Measurements from ENCODE around the gene TSPAN12.
"Not testable (repeated sequence)": the region's sequence is repeated elsewhere in the genome, so short reads cannot be mapped to it uniquely, and the experiment has no call there.

Gene TSPAN12

DNA sequence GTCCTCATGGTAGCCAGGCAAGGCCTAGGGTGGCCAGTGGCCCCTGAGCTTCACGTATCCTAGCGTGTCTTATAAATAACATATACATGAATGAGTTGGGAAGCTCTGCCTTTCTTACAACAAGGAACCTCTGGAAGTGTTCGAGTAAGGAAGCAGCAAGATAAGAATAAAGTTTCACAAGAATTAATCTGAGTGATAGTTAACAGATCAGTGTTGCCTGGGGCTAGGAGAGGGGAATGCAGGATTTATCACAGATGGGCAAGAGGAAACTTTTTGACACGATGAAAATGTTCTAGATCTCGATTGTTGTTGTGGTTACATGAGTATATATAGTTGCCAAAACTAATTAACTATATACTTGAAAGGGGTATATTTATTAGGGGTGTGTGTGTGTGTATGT, 74.2 kb downstream of the TSPAN12 start:
- Histone ChIP-seq H3K23ac (ENCODE audit: low read depth, low read length, poor library complexity) (no peak overlapping the region), H3K4ac (ENCODE audit: low read length) (no peak overlapping the region), H2AFZ (ENCODE audit: low read length) (no peak overlapping the region), H3K14ac (ENCODE audit: low read length) (no peak overlapping the region), H3K9me3 (replicated peaks in 1 of 2; ENCODE audit: control insufficient read depth in 2 of 2, insufficient read depth in 1 of 2, low read depth in 1 of 2, low read length in 2 of 2) (no peaks in the 10 kb centered on the region), H2AK5ac (ENCODE audit: low read depth, low read length) (no peak overlapping the region), H3K27ac (replicated peaks; ENCODE audit: low read length) (no peak overlapping the region), H2BK120ac (ENCODE audit: low read depth, low read length) (no peak overlapping the region), H3K36me3 (replicated peaks in 1 of 2; ENCODE audit: control insufficient read depth in 2 of 2, insufficient read depth in 2 of 2, low read length in 2 of 2) (peaks cover 0 to 7% of the 10 kb centered on the region in 2 donors), H3K18ac (ENCODE audit: low read length) (no peak overlapping the region), H4K91ac (ENCODE audit: low read depth, low read length, poor library complexity) (no peak overlapping the region), H4K8ac (ENCODE audit: low read depth, low read length) (no peak overlapping the region), H3K79me1 (ENCODE audit: low read depth, low read length) (no peaks in the 10 kb centered on the region), H3K4me2 (ENCODE audit: insufficient read depth, low read length, poor library complexity, severe bottlenecking) (no peak overlapping the region), H3K27me3 (ENCODE audit: control insufficient read depth in 3 of 3, insufficient read depth in 3 of 3, low read depth in 1 of 3, low read length in 3 of 3) (no peaks in the 10 kb centered on the region), H2BK12ac (ENCODE audit: low read length) (no peak overlapping the region), H3K4me3 (ENCODE audit: low read length in 2 of 2) (no peak overlapping the region), H2BK15ac (ENCODE audit: low read length) (no peak overlapping the region), H3K4me1 (ENCODE audit: control insufficient read depth in 2 of 2, insufficient read depth in 1 of 2, low read depth in 1 of 2, low read length in 2 of 2) (peaks cover 2 to 7% of the 10 kb centered on the region in 2 donors), H2BK5ac (ENCODE audit: low read length) (no peak overlapping the region), H3K9ac (ENCODE audit: low read depth, low read length, poor library complexity) (no peak overlapping the region)
- DNase-seq (ENCODE audit: low spot score): no peak
- no CpG with 5 or more reads among the region's 5 CpGs for WGBS, 2 donors (ENCODE audit: extremely low coverage in 2 of 2, insufficient read length in 2 of 2, insufficient replicate concordance in 1 of 2)

GRCh38 chr7:120783273-120783672, 74.7 kb downstream of the TSPAN12 start:
- H3K4me1 ChIP-seq (ENCODE audit: control insufficient read depth in 2 of 2, insufficient read depth in 1 of 2, low read depth in 1 of 2, low read length in 2 of 2): peaks cover 2 to 7% of the 10 kb centered on the region in 2 donors
- H3K4ac ChIP-seq (ENCODE audit: low read length): no peak overlapping the region
- H4K91ac ChIP-seq (ENCODE audit: low read depth, low read length, poor library complexity): no peak overlapping the region
- H2BK120ac ChIP-seq (ENCODE audit: low read depth, low read length): no peak overlapping the region
- H2AK5ac ChIP-seq (ENCODE audit: low read depth, low read length): no peak overlapping the region
- no peak overlapping the region for H2BK15ac ChIP-seq (ENCODE audit: low read length)
- DNase-seq (ENCODE audit: low spot score): no peak
- no peak overlapping the region for H4K8ac ChIP-seq (ENCODE audit: low read depth, low read length)
- no peak overlapping the region for H2BK5ac ChIP-seq (ENCODE audit: low read length)
- no peaks in the 10 kb centered on the region for H3K79me1 ChIP-seq (ENCODE audit: low read depth, low read length)
- no peak overlapping the region for H2AFZ ChIP-seq (ENCODE audit: low read length)
- H3K4me2 ChIP-seq (ENCODE audit: insufficient read depth, low read length, poor library complexity, severe bottlenecking): no peak overlapping the region
- no peaks in the 10 kb centered on the region for H3K27me3 ChIP-seq (ENCODE audit: control insufficient read depth in 3 of 3, insufficient read depth in 3 of 3, low read depth in 1 of 3, low read length in 3 of 3)
- H3K14ac ChIP-seq (ENCODE audit: low read length): no peak overlapping the region
- H3K23ac ChIP-seq (ENCODE audit: low read depth, low read length, poor library complexity): no peak overlapping the region
- H3K9me3 ChIP-seq (replicated peaks in 1 of 2; ENCODE audit: control insufficient read depth in 2 of 2, insufficient read depth in 1 of 2, low read depth in 1 of 2, low read length in 2 of 2): no peaks in the 10 kb centered on the region
- no peak overlapping the region for H3K9ac ChIP-seq (ENCODE audit: low read depth, low read length, poor library complexity)
- no peak overlapping the region for H3K27ac ChIP-seq (replicated peaks; ENCODE audit: low read length)
- WGBS, 2 donors (ENCODE audit: extremely low coverage in 2 of 2, insufficient read length in 2 of 2, insufficient replicate concordance in 1 of 2): no CpG with 5 or more reads among the region's 6 CpGs
- no peak overlapping the region for H3K18ac ChIP-seq (ENCODE audit: low read length)
- H2BK12ac ChIP-seq (ENCODE audit: low read length): no peak overlapping the region
- peaks cover 0 to 2% of the 10 kb centered on the region in 2 donors for H3K36me3 ChIP-seq (replicated peaks in 1 of 2; ENCODE audit: control insufficient read depth in 2 of 2, insufficient read depth in 2 of 2, low read length in 2 of 2)
- no peak overlapping the region for H3K4me3 ChIP-seq (ENCODE audit: low read length in 2 of 2)

DNA sequence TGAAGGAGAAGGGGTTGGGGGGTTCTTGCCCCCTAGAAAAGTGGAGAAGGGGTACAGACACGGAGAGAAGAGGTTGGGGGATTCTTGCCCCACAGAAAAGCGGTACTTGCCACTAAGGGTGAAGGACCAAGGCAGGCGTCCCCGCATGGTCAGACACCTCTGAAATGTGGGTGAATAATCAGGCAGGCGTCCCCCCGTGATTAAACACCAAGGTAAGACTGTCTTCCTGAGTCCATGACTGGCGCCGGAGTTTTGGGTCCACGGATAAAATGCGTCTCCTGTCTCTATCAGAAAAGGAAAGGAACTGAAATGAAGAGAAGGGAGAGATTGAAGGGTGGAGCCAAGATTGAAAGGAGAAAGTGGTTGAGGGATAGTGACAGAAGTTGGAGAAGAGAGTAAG, 76.0 kb downstream of the TSPAN12 start:
- H3K18ac ChIP-seq (ENCODE audit: low read length); H3K27ac ChIP-seq (replicated peaks; ENCODE audit: low read length); H2BK15ac ChIP-seq (ENCODE audit: low read length); H2AK5ac ChIP-seq (ENCODE audit: low read depth, low read length); H4K8ac ChIP-seq (ENCODE audit: low read depth, low read length); H3K4ac ChIP-seq (ENCODE audit: low read length); H3K79me1 ChIP-seq (ENCODE audit: low read depth, low read length); H3K14ac ChIP-seq (ENCODE audit: low read length); H3K4me1 ChIP-seq (ENCODE audit: control insufficient read depth in 2 of 2, insufficient read depth in 1 of 2, low read depth in 1 of 2, low read length in 2 of 2); H3K36me3 ChIP-seq (replicated peaks in 1 of 2; ENCODE audit: control insufficient read depth in 2 of 2, insufficient read depth in 2 of 2, low read length in 2 of 2); H3K9me3 ChIP-seq (replicated peaks in 1 of 2; ENCODE audit: control insufficient read depth in 2 of 2, insufficient read depth in 1 of 2, low read depth in 1 of 2, low read length in 2 of 2); H3K23ac ChIP-seq (ENCODE audit: low read depth, low read length, poor library complexity); H2BK120ac ChIP-seq (ENCODE audit: low read depth, low read length); H4K91ac ChIP-seq (ENCODE audit: low read depth, low read length, poor library complexity); H3K27me3 ChIP-seq (ENCODE audit: control insufficient read depth in 3 of 3, insufficient read depth in 3 of 3, low read depth in 1 of 3, low read length in 3 of 3); H3K4me2 ChIP-seq (ENCODE audit: insufficient read depth, low read length, poor library complexity, severe bottlenecking); H2BK12ac ChIP-seq (ENCODE audit: low read length); H3K4me3 ChIP-seq (ENCODE audit: low read length in 2 of 2); H2AFZ ChIP-seq (ENCODE audit: low read length); H3K9ac ChIP-seq (ENCODE audit: low read depth, low read length, poor library complexity); DNase-seq (ENCODE audit: low spot score); H2BK5ac ChIP-seq (ENCODE audit: low read length): not testable (repeated sequence)
- WGBS, 2 donors (ENCODE audit: extremely low coverage in 2 of 2, insufficient read length in 2 of 2, insufficient replicate concordance in 1 of 2): no CpG with 5 or more reads among the region's 10 CpGs

DNA sequence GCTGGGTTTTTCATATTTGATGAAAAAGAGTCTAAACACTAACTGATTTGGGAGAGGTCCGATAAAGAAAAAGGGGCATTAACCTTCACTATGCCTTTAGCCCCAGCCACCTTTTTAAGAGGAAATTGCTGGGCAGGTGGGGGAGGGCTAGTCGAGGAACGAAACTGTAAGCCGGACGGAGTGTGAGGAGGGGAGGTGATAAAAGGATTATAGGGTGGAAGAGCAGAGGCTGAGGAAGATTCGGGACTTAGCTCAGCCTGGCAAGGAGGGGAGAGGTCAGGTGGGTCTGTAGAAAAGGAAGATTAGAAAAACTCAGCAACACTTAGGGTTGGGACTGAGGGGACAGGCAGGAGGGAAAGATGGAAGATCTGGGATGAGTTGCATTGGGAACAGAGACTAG, 77.0 kb downstream of the TSPAN12 start:
- Histone ChIP-seq H2BK120ac (ENCODE audit: low read depth, low read length) (no peak overlapping the region), H3K23ac (ENCODE audit: low read depth, low read length, poor library complexity) (no peak overlapping the region), H3K14ac (ENCODE audit: low read length) (no peak overlapping the region), H4K91ac (ENCODE audit: low read depth, low read length, poor library complexity) (no peak overlapping the region), H4K8ac (ENCODE audit: low read depth, low read length) (no peak overlapping the region), H3K4me3 (ENCODE audit: low read length in 2 of 2) (no peak overlapping the region), H3K27ac (replicated peaks; ENCODE audit: low read length) (no peak overlapping the region), H3K36me3 (replicated peaks in 1 of 2; ENCODE audit: control insufficient read depth in 2 of 2, insufficient read depth in 2 of 2, low read length in 2 of 2) (no peaks in the 10 kb centered on the region), H2AFZ (ENCODE audit: low read length) (no peak overlapping the region), H3K9ac (ENCODE audit: low read depth, low read length, poor library complexity) (no peak overlapping the region), H3K9me3 (replicated peaks in 1 of 2; ENCODE audit: control insufficient read depth in 2 of 2, insufficient read depth in 1 of 2, low read depth in 1 of 2, low read length in 2 of 2) (no peaks in the 10 kb centered on the region), H3K27me3 (ENCODE audit: control insufficient read depth in 3 of 3, insufficient read depth in 3 of 3, low read depth in 1 of 3, low read length in 3 of 3) (no peaks in the 10 kb centered on the region), H2BK5ac (ENCODE audit: low read length) (no peak overlapping the region), H3K18ac (ENCODE audit: low read length) (no peak overlapping the region), H3K4me2 (ENCODE audit: insufficient read depth, low read length, poor library complexity, severe bottlenecking) (no peak overlapping the region), H3K79me1 (ENCODE audit: low read depth, low read length) (no peaks in the 10 kb centered on the region), H2AK5ac (ENCODE audit: low read depth, low read length) (no peak overlapping the region), H2BK15ac (ENCODE audit: low read length) (no peak overlapping the region), H3K4ac (ENCODE audit: low read length) (no peak overlapping the region), H2BK12ac (ENCODE audit: low read length) (no peak overlapping the region), H3K4me1 (ENCODE audit: control insufficient read depth in 2 of 2, insufficient read depth in 1 of 2, low read depth in 1 of 2, low read length in 2 of 2) (peaks cover 2 to 7% of the 10 kb centered on the region in 2 donors)
- DNase-seq (ENCODE audit: low spot score): no peak
- WGBS, 2 donors (ENCODE audit: extremely low coverage in 2 of 2, insufficient read length in 2 of 2, insufficient replicate concordance in 1 of 2): no CpG with 5 or more reads among the region's 6 CpGs
